AG04450 (cell line): Measurements from ENCODE around the gene APOBEC3C. TPM values are rescaled to one million over a fixed set of nuclear protein-coding genes. Genes with fewer than 3 reads are reported as not detected.
"Not testable (repeated sequence)": the region's sequence is repeated elsewhere in the genome, so short reads cannot be mapped to it uniquely, and the experiment has no call there.

Source experiments
- CTCF ChIA-PET: fragments of 300-600, 350-600 bp; formaldehyde crosslinking; extraction: SDS; loops from one replicate; lab custom pipeline; 2022; ENCODE audit warnings: antibody characterized with exemption, inconsistent platforms; lab: Charles Lee
- POLR2A ChIA-PET: fragments of 350-600 bp; formaldehyde crosslinking; extraction: SDS; loops from one replicate; lab custom pipeline; 2021; ENCODE audit warnings: antibody characterized with exemption, inconsistent platforms; lab: Yijun Ruan, JAX
- DNase-seq: peaks from one replicate; pipeline ENCODE4 v3.0.0-alpha.2; 2011; ENCODE audit warnings: low read depth, low spot score
- H3K27ac ChIP-seq: one replicate; pipeline ENCODE4 v1.5.1; 2012; ENCODE audit warnings: low read depth, low read length, control low read depth
- H3K27me3 ChIP-seq: one replicate; pipeline ENCODE4 v1.6.0; 2012; ENCODE audit warnings: low read length; ENCODE audit not compliant: control insufficient read depth, insufficient read depth
- H3K4me3 ChIP-seq: 2 replicates; pipeline ENCODE4 v1.5.1; 2011; ENCODE audit warnings: mild to moderate bottlenecking, low read depth, low read length, control low read depth
- H3K9me3 ChIP-seq: 2 replicates; pipeline ENCODE4 v1.5.1; 2012; ENCODE audit warnings: low read length; ENCODE audit not compliant: control insufficient read depth, insufficient read depth
- CTCF ChIP-seq: IDR thresholded peaks from 2 replicates; pipeline ENCODE4 v1.5.1; 2011; ENCODE audit warnings: low read depth, low read length, control low read depth, inconsistent platforms
- polyA plus RNA-seq: library from polyadenylated mRNA; depleted of rRNA; stranded (reverse); fragments of >200 nt; gene quantifications from 2 replicates; pipeline ENCODE4 v1.2.3, GENCODE V29; 2011

APOBEC3C gene
- polyA plus RNA-seq, 1 experiment = 35.5 TPM

- Histone ChIP-seq H3K9me3 (no peaks in the 10 kb centered on the region), H3K27me3 (no peaks in the 10 kb centered on the region), H3K4me3 (no peak overlapping the region), H3K27ac (no peak overlapping the region)
- ChIA-PET POLR2A (no interaction called here), CTCF (no interaction called here)
- DNase-seq = no peak
- TF ChIP-seq CTCF = no peak
Measured at GRCh38 chr22:39026509-39027150, 12.6 kb downstream of the APOBEC3C start.

- CTCF ChIA-PET = no interaction called here
- no peak for DNase-seq
Measured at GRCh38 chr22:39027717-39028116, 13.7 kb downstream of the APOBEC3C start.

GRCh38 chr22:39028281-39028680 is 14.2 kb downstream of the APOBEC3C start:
- H3K27me3 ChIP-seq = no peaks in the 10 kb centered on the region
- DNase-seq = no peak
- no peaks in the 10 kb centered on the region for H3K9me3 ChIP-seq
- CTCF ChIA-PET = no interaction called here
- no peak overlapping the region for H3K4me3 ChIP-seq
- no peak overlapping the region for H3K27ac ChIP-seq
- TF ChIP-seq CTCF = no peak
- POLR2A ChIA-PET = no interaction called here

More at GRCh38 chr22:39027717-39028116, 13.7 kb downstream of the APOBEC3C start:
- Histone ChIP-seq H3K9me3 (no peaks in the 10 kb centered on the region), H3K27ac (no peak overlapping the region), H3K27me3 (no peaks in the 10 kb centered on the region), H3K4me3 (no peak overlapping the region)
- POLR2A ChIA-PET = no interaction called here
- no peak for TF ChIP-seq CTCF

GRCh38 chr22:39029227-39029626 is 15.2 kb downstream of the APOBEC3C start:
- no peak for DNase-seq
- CTCF ChIA-PET = no interaction called here
- Histone ChIP-seq H3K4me3 (no peak overlapping the region), H3K27ac (no peak overlapping the region), H3K9me3 (no peaks in the 10 kb centered on the region), H3K27me3 (no peaks in the 10 kb centered on the region)
- no peak for TF ChIP-seq CTCF
- POLR2A ChIA-PET = no interaction called here

GRCh38 chr22:39030705-39031104 is 16.6 kb downstream of the APOBEC3C start:
- POLR2A ChIA-PET = no interaction called here
- no peak for TF ChIP-seq CTCF
- Histone ChIP-seq H3K27ac (no peak overlapping the region), H3K27me3 (no peaks in the 10 kb centered on the region), H3K4me3 (no peak overlapping the region), H3K9me3 (no peaks in the 10 kb centered on the region)
- DNase-seq = no peak
- CTCF ChIA-PET = no interaction called here

GRCh38 chr22:39031434-39032295 is 17.6 kb downstream of the APOBEC3C start:
- H3K4me3 ChIP-seq, CTCF ChIA-PET, H3K27ac ChIP-seq, H3K9me3 ChIP-seq, DNase-seq, H3K27me3 ChIP-seq: not testable (repeated sequence)
- POLR2A ChIA-PET = interaction anchor here (0.5 kb wide), 1 partner anchor 24 kb away, joined by 3 read pairs; no protein-coding TSS in a partner anchor

- H3K27me3 ChIP-seq, DNase-seq, H3K27ac ChIP-seq, H3K4me3 ChIP-seq, POLR2A ChIA-PET, H3K9me3 ChIP-seq, CTCF ChIA-PET: not testable (repeated sequence)
Measured at GRCh38 chr22:39037071-39037470, 23.0 kb downstream of the APOBEC3C start.
